Pancreas (tissue), 10 donors: Measurements from ENCODE around the gene GRHPR. TPM values are rescaled to one million over a fixed set of nuclear protein-coding genes. Genes with fewer than 3 reads are reported as not detected.
A peak's percentile ranks its signal among the peaks of the same experiment; 100 is the strongest.

Source experiments
- ATAC-seq, 4 donors: fragments of 200-7000 bp; cut with Tn5 transposase; one replicate each; pipeline versions ENCODE4 v1.8.0 to v1.9.1; 2020; ENCODE audit warnings: mild to moderate bottlenecking in 4 of 4, moderate library complexity in 4 of 4
- DNase-seq, 6 donors: peaks; one replicate each; pipeline ENCODE4 v3.0.0-alpha.2; 2020
- FAIRE-seq: peaks from 2 replicates; lab custom pipeline; 2012; peaks lifted over from hg19 to GRCh38; lab: Jason Lieb, UNC
- H3K27ac ChIP-seq, 4 donors: fragments of 200-600 bp; sonication (generic); 1 replicate in 3 of 4; 2 replicates in 1 of 4; pipeline versions ENCODE4 v1.5.0 to v1.8.0; 2020
- H3K27me3 ChIP-seq, 4 donors: fragments of 200-600 bp; one replicate each; pipeline ENCODE4 v1.8.0; 2021
- H3K36me3 ChIP-seq, 3 donors: fragments of 200-600 bp; sonication (generic) in 1 of 3; one replicate each; pipeline versions ENCODE4 v1.5.0 to v1.8.0; 2020 to 2021
- H3K4me1 ChIP-seq, 3 donors: fragments of 200-600 bp; one replicate each; pipeline ENCODE4 v1.8.0; 2021
- H3K4me3 ChIP-seq, 4 donors: fragments of 200-600 bp; sonication (generic) in 2 of 4; one replicate each; pipeline versions ENCODE4 v1.5.0 to v1.8.0; 2020 to 2021
- H3K9me3 ChIP-seq, 4 donors: fragments of 200-600 bp; one replicate each; pipeline ENCODE4 v1.8.0; 2021
- WGBS, 2 donors: extraction: QIAGEN DNeasy Blood & Tissue Kit; methylation state at CpG; one replicate each; pipeline ENCODE4 v1.1.7; 2013; 5-methylcytosine and 5-hydroxymethylcytosine counted together
- intact Hi-C, 3 donors: fragments of 100-400 bp; cut with DNase I; formaldehyde crosslinking; loops; one replicate each; pipeline versions ENCODE4 v1.11.1 to v1.14.2; 2022
- polyA plus RNA-seq, 2 donors: library from polyadenylated mRNA; stranded (reverse); fragments of 200-250 nt; gene quantifications; one replicate each; pipeline ENCODE4 v1.2.3, GENCODE V29; 2013
- total RNA-seq, 6 donors: library from RNA; stranded (reverse); fragmentation: NEBNext Ultra II Directional in 4 of 6; extraction: Animal tissue kit (Norgen Biotek cat#: 25700) in 4 of 6; gene quantifications; one replicate each; pipeline versions ENCODE4 v1.2.1 to v1.2.4, GENCODE V29; 2021 to 2023
- TF ChIP-seq, protein P1 (sequence below), 4 donors: fragments of 200-600 bp; sonication (generic) in 3 of 4; IDR thresholded peaks; one replicate each; pipeline versions ENCODE4 v1.5.0 to v1.8.0; 2021; ENCODE audit warnings: antibody characterized with exemption in 4 of 4
- donor health status: healthy with polysubstance abuse.
- donor health status: DM: no; HTN: no; CAD: no; lungs with moderate emphysema.
- donor health status: DM: no; HTN: no; CAD: no.
- donor health status: control.
- donor health status: control.
- donor health status: Bipolar disorder and iron deficiency.
- donor health status: DM: yes; HTN: yes; CAD: no.
- donor health status: DM: no; HTN: no; CAD: no.
- donor health status: DM: no; HTN: no; CAD: no.
- donor health status: DM: yes; HTN: yes; CAD: no.

The GRHPR gene
- total and polyA plus RNA-seq, 8 donors: 30.2 to 54.3 (median 43.3) TPM

DNA sequence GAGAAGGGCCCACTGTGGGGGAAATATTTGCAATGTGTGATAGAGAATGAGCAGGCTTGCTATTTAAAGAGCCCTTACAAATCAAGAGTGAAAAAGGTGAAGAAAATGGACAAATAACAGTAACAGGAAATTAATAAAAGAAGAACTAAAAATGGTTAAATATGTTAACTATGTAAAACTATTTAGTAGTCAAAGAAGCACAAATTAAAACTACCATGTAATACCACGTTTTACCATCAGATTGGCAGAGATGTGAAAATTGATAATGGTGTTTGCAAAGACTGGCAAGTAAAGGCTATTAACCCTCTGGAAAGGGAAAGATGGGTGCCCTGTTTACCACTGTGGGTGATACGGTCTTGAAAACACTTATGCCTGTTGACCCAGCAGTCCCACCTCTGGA, 23.2 kb upstream of the GRHPR start:
- H3K27ac ChIP-seq: no peak overlapping the region
- WGBS, 2 donors: 26 to 37% methylated on average over 2 of the region's 2 CpGs
- peaks cover 0 to 27% (median 0%) of the 10 kb centered on the region in 3 donors for H3K4me1 ChIP-seq
- TF ChIP-seq, protein P1, sequence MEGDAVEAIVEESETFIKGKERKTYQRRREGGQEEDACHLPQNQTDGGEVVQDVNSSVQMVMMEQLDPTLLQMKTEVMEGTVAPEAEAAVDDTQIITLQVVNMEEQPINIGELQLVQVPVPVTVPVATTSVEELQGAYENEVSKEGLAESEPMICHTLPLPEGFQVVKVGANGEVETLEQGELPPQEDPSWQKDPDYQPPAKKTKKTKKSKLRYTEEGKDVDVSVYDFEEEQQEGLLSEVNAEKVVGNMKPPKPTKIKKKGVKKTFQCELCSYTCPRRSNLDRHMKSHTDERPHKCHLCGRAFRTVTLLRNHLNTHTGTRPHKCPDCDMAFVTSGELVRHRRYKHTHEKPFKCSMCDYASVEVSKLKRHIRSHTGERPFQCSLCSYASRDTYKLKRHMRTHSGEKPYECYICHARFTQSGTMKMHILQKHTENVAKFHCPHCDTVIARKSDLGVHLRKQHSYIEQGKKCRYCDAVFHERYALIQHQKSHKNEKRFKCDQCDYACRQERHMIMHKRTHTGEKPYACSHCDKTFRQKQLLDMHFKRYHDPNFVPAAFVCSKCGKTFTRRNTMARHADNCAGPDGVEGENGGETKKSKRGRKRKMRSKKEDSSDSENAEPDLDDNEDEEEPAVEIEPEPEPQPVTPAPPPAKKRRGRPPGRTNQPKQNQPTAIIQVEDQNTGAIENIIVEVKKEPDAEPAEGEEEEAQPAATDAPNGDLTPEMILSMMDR (IDR thresholded peaks at IDR 0.05): no peak
- H3K9me3 ChIP-seq: no peaks in the 10 kb centered on the region
- FAIRE-seq: no peak
- intact Hi-C loops: no loop called here
- H3K4me3 ChIP-seq: no peak overlapping the region
- no peak for DNase-seq
- no peak for ATAC-seq
- H3K27me3 ChIP-seq: no peaks in the 10 kb centered on the region
- no peaks in the 10 kb centered on the region for H3K36me3 ChIP-seq

DNA sequence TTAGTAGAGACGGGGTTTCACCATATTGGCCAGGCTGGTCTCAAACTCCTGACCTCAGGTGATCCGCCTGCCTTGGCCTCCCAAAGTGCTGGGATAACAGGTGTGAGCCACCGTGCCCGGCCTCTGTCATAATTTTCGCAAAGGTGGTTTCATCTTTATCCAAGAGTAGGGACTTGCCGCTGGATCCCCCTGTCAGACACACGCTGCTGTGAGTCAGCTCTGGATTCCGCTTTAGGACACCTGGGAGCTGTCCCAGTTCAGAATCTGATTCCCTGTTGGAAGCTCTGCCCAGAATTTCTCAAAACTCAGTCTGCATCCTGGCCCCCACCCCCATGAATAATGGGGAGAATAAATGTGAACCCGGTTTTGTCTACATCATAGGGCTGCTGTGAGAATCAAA, 17.9 kb upstream of the GRHPR start:
- H3K36me3 ChIP-seq: no peaks in the 10 kb centered on the region
- H3K9me3 ChIP-seq: no peaks in the 10 kb centered on the region
- no peak overlapping the region for H3K4me3 ChIP-seq
- intact Hi-C loops: no loop called here
- FAIRE-seq: no peak
- DNase-seq: no peak
- peak overlapping the region in 2 of 4 donors; percentile 71 to 85 for H3K27ac ChIP-seq
- H3K27me3 ChIP-seq: no peaks in the 10 kb centered on the region
- TF ChIP-seq, protein P1 (IDR thresholded peaks at IDR 0.05): no peak
- peaks cover 4 to 46% (median 23%) of the 10 kb centered on the region in 3 donors for H3K4me1 ChIP-seq
- no peak for ATAC-seq
- WGBS, 2 donors: 89 to 94% methylated on average over 9 of the region's 9 CpGs

DNA sequence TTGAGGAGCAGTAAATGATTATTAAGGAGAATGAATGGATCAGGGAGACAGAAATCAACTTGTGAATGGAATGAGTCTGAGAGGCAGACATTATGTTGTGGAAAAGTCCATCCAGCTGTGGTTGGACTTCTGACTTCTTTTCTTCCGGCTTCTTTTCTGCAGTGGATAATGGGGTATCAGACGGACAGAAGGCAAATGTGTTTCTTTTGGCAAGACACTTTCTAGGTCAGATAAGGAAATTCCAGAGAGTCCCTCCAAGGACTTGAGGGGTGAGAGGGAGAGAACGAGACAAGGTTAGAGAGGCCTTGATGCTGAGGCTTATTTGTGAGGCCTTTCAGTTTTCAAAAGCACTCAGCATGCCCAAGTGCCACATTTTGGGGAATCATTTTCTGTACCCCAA, 17.1 kb upstream of the GRHPR start:
- no peak for DNase-seq
- 31 to 46% methylated on average over 3 of the region's 3 CpGs for WGBS, 2 donors
- FAIRE-seq: no peak

DNA sequence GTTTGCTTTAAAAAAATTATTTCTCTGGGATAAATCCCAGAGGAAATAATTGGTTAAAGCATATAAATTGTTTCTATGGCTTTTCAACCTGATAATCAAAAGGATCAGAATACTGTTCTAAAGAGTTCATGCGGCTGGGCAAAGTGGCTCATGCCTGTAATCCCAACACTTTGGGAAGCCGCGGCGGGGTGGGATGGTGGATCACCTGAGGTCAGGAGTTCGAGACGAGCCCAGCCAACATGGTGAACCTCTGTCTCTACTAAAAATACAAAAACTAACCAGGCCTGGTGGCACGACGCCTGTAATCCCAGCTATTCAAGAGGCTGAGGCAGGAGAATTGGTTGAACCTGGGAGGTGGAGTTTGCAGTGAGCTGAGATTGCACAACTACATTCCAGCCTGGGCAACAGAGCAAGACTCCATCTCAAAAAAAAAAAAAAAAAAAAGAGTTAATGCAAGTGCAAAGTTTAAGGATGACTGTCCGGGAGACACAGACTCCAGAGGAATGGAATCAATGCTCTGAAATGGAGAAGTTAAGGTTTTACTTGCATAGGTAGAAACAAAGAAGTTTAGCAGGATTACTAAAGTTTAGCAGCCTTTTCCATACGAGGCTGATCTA, 16.6 kb upstream of the GRHPR start:
- Histone ChIP-seq H3K4me3 (no peak overlapping the region), H3K9me3 (no peaks in the 10 kb centered on the region), H3K27ac (peak overlapping the region; percentile 17 to 85 (median 46)), H3K36me3 (no peaks in the 10 kb centered on the region), H3K27me3 (no peaks in the 10 kb centered on the region), H3K4me1 (peaks cover 4 to 34% (median 23%) of the 10 kb centered on the region in 3 donors)
- no peak for FAIRE-seq
- TF ChIP-seq, protein P1 (IDR thresholded peaks at IDR 0.05): no peak
- ATAC-seq: no peak
- intact Hi-C loops: no loop called here
- 83 to 86% methylated on average over 10 of the region's 10 CpGs for WGBS, 2 donors
- DNase-seq: no peak

More for the DNA sequence above, 17.1 kb upstream of the GRHPR start:
- peaks cover 4 to 38% (median 23%) of the 10 kb centered on the region in 3 donors for H3K4me1 ChIP-seq
- H3K4me3 ChIP-seq: no peak overlapping the region
- peak overlapping the region in 2 of 4 donors; percentile 71 to 85 for H3K27ac ChIP-seq
- TF ChIP-seq, protein P1 (IDR thresholded peaks at IDR 0.05): no peak
- no peaks in the 10 kb centered on the region for H3K27me3 ChIP-seq
- ATAC-seq: peak in 1 of 4 donors; percentile 2
- intact Hi-C loops: no loop called here
- H3K36me3 ChIP-seq: no peaks in the 10 kb centered on the region
- H3K9me3 ChIP-seq: no peaks in the 10 kb centered on the region
